HuH-7.5 (cell line): ENCODE measurements around the gene EFS.

Source experiments
- DNase-seq: peaks from one replicate; pipeline ENCODE4 v3.0.0; 2011; ENCODE audit warnings: low spot score

The EFS gene

GRCh38 chr14:23378612-23379220 lies 13.7 kb upstream of the EFS start:
- no peak for DNase-seq

DNA sequence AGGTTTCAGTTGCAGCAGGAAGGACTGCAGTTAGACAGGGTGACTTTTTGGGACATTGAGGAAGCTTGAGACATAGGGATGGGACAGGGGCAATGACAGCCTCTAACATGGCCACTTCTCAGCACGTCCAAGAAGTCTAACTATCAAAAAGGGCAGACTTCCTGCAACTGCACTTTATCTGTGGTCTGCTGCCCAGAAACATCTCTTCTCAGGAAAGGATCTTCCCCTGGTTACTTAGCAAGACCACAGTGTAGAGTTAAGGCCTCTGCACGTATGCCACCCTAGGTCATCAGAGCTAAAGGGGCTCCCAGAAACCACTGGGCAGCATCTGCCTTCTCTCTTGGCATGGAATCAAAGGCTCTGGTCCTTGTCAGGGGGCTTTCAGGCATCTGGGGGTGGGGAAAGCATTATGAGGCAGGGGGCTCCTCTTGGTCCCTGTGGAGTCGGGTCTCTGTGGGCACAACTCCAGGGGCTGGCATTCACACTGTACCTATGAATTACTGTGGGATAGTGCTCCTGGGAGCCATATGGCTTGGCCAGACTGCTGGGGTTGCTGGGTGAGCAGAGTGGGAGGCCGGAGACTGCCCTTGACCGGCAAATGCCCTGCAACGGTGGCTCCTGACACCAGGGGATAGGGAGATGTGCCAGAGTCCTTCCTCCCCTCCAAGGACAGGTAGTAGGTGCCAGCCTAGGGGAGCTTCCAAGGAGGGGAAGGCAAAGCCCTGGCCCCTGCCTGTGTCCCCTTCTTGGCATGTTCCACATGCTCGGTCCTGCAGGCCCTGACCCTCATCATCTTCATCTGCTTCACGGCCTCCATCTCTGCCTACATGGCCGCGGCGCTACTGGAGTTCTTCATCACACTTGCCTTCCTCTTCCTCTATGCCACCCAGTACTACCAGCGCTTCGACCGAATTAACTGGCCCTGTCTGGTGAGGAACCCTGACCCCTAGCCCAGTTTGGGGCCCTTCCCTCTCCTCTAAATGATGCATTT lies 12.9 kb upstream of the EFS start:
- DNase-seq: no peak

DNA sequence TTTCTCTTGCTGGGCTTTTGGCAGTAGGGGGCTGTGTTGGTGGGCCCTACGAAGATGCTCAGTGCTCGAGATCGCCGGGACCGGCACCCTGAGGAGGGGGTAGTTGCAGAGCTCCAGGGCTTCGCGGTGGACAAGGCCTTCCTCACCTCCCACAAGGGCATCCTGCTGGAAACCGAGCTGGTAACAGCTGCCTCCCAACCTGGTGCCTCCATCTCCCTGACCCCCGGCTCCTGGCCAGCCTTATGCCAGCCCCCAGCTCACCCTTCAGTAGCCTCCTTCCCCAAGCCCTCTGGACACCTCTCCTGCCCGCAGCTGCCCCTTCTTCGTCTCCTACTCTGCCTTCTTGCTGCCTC lies 12.2 kb upstream of the EFS start:
- DNase-seq: no peak

GRCh38 chr14:23376482-23377197 lies 11.7 kb upstream of the EFS start, which contains the start of gene CMTM5:
Gene CMTM5 (plus strand): TSS chr14:23377046. CDS start chr14:23377252, 206 bp downstream.
- DNase-seq: no peak

DNA sequence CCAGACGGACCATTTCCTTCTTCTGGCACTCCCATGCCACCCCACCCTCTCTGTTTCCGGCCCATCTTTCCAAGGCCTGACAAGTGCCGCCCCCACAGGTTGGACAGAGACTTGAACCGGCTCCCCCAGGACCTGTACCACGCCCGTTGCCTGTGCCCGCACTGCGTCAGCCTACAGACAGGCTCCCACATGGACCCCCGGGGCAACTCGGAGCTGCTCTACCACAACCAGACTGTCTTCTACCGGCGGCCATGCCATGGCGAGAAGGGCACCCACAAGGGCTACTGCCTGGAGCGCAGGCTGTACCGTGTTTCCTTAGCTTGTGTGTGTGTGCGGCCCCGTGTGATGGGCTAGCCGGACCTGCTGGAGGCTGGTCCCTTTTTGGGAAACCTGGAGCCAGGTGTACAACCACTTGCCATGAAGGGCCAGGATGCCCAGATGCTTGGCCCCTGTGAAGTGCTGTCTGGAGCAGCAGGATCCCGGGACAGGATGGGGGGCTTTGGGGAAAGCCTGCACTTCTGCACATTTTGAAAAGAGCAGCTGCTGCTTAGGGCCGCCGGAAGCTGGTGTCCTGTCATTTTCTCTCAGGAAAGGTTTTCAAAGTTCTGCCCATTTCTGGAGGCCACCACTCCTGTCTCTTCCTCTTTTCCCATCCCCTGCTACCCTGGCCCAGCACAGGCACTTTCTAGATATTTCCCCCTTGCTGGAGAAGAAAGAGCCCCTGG lies 10.7 kb upstream of the EFS start:
- no peak for DNase-seq

DNA sequence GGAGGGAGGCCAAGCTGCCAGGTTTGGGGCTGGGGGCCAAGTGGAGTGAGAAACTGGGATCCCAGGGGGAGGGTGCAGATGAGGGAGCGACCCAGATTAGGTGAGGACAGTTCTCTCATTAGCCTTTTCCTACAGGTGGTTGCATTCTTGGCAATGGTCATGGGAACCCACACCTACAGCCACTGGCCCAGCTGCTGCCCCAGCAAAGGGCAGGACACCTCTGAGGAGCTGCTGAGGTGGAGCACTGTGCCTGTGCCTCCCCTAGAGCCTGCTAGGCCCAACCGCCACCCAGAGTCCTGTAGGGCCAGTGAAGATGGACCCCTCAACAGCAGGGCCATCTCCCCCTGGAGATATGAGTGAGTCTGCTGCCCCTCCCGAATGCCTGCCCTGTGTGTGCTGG lies 8.1 kb upstream of the EFS start:
- DNase-seq: no peak

GRCh38 chr14:23372509-23372908 lies 7.5 kb upstream of the EFS start, which contains the start of gene IL25:
Gene IL25 (plus strand): TSS chr14:23372809.
- DNase-seq: no peak

DNA sequence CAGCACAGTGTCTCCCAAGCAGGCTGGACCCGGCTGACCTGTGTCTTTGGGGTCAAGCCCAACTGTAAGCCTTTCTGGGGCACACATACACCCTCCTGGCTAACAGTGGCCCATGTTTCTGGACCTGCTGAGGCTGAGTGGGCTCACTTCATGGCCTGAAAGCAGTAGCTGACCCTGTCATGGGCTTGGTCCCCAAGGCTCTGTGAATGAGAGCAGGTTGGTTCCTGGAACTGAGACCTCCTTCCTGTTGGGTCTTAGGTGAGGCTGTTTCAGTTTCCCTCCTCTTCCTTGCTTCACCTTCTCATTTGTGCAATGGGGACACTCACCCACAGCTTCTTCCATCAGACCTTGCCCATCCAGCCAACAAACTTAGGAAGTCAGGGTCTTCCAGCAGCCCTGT lies 6.9 kb upstream of the EFS start:
- no peak for DNase-seq

GRCh38 chr14:23370221-23370620 lies 5.2 kb upstream of the EFS start:
- no peak for DNase-seq

GRCh38 chr14:23366426-23366921 lies 1.5 kb upstream of the EFS start:
- DNase-seq: no peak

DNA sequence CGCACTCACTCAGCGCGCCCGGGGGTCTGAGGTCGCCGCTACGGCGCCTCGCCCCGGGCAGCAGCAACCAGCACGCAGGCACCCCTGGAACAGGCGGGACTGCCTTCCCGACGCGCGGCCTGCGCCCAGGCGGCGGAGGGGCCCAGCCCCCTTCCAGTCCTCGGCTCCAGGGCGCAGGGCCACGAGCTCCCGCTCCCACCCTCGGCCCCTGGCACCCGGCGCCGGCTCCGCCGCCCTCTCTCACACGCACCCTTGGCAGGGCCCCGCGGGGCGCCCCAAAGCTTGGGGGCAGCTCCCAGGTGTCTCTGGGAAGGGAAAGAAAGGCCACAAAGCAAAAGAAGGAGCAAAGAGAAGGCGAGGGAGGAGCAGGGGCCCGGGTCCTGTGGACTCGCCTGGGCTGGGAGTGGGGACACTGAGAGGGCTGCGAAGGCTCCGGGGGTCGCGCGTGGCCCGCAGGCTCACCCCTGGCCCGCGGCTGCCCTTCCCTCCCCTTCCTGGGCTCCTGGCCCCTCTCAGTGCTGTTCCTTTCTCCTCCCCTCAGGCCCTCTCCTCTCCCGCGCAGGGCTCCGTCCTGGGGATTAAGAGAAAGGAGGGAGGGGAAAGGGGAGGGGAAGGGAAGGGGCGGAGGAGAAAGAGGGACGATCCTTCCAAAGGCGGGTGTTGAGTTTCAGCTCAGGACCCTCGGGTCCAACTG lies 907 bp upstream of the EFS start:
- no peak for DNase-seq

GRCh38 chr14:23364164-23365035 lies 572 bp downstream of the EFS start:
- no peak for DNase-seq

DNA sequence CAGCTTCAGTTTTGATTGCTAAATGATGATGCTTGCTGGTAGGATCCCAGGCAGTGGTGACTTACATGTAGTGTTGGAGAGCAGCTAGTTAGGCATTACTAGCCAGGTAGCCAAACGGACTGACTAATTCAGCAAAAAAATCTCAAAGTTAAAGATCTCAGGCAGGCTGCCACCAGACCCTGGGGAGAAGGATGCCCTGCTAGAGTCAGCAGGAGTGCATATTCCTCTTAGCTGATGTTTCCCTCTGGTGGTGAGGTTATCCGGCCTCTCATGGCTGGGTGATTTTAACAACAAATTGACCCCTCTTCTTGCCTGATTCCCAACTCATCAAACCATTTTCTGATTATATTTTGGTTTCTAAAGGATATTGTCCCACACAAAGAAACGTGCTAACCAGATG lies 2.8 kb downstream of the EFS start:
- DNase-seq: no peak

DNA sequence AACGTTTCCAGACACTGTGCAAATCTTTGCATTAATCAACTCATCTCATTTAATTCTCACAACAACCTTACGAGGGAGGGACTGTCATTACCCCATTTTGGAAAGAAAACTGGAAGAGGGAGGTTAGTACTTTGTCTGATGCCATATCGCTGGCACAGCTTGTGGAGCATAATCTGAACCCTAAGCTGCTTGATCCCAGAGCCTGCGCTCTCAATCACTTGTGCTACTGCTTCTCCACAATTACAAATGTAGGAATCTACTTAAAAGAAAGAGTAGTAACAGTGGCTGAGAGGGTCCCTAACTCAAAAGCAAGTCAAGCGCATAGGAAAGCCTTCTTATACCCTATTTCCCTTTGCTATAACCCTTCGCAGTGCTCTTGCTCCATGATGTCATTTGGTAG lies 3.2 kb downstream of the EFS start:
- no peak for DNase-seq

- DNase-seq: no peak
Observed at GRCh38 chr14:23361320-23361719, 3.7 kb downstream of the EFS start.

DNA sequence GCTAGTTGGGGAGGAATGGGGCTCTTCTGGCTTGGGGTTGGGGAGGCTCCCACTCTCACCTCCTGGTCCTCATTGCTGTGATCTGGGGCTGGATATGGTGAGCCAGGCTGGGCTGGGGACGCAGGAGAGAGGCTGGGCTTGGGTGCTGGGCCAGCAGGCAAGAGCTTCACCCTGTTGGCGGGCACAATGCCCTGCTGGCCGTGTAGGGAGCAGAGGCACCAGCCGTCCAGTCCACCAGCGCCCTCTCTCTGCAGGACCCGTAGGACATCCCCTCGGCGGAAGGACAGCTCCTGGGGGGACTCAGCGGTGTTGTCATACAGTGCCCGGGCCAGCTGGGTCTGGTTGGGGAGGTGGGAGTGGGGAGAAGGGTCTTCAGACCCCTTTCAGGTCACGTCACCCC lies 4.5 kb downstream of the EFS start:
- DNase-seq: no peak

DNA sequence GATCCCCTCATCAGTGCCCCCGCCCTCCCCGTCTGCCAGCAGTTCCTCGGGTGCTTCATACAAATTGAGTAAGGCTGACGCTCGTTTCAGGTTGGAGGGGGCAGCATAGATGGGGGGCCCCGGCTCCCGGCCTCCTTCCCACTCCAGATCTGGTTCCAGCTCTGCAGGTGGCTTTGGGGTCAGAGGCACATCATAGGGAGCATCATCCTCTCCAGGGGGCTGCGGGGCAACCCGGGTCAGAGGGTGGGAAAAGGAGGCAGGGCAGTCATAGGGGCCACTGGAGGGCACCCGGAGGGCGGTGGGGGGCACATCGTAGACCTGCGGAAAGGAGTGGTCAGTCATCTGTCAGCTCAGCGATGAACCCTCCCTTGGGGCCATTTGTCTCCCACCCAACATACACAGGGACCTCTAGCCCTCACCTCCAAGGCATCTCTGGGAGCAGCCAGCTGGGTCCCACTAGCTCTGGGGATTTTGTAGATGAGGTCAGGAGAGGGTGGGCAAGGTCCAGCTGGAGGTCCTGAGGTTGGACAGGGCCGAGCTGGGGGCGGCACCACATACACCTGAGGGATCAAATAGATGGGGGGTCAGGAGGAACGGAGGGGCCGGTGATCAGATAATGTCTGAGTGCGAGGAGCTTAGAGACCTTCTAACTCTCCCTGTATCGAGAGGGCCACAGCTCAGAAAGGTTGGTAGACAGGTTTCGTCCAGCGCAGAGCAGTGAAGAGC lies 5.1 kb downstream of the EFS start:
- DNase-seq: no peak

- DNase-seq: no peak
Observed at GRCh38 chr14:23359167-23359626, 5.8 kb downstream of the EFS start.

DNA sequence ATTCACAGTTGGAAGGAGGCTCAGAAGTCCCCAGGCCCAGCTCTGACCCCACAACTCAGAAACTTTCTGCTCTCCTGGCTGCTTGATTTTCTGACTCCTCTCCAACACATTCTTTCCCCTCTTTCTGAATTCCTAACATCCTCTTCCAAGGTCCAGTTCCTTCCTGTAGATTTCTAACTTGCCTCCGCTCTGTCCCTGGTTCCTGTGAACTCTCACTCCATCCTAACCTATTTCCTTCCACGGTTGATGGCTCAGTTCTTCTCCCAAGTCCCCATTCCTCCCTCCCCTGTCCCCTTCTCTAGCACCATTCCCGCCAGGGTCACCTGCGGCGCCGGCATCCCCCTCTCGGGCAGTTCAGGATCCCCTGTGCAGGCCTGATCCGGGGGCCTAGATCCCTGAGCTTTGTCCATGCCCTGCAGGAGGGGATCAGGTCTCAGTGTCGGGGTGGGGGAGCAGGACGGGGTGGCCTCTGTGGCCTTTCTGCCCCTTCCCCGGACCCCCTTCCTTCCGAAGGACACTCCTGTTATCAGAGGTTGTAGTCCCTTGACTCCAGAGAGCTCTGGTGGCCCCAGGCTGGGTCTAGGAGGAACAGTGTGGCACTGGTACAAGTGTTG lies 6.3 kb downstream of the EFS start:
- DNase-seq: no peak
